ENCODE data around the gene C1orf116. TPM values are rescaled to one million over a fixed set of nuclear protein-coding genes. Genes with fewer than 3 reads are reported as not detected.

The C1orf116 gene
- polyA plus RNA-seq, 3 donors = 0.03 to 0.04 TPM; not detected in 1

- no peaks in the 10 kb centered on the region for H3K9me3 ChIP-seq (replicated peaks in 1 of 2; ENCODE audit: control insufficient read depth in 1 of 2, insufficient read depth in 1 of 2, low read length in 2 of 2)
- H3K27me3 ChIP-seq (ENCODE audit: control insufficient read depth in 2 of 2, insufficient read depth in 2 of 2, low read length in 2 of 2) = no peaks in the 10 kb centered on the region
- no peak for TF ChIP-seq CTCF (IDR thresholded peaks at IDR 0.05)
- H3K79me2 ChIP-seq (ENCODE audit: insufficient read depth, low read length) = no peaks in the 10 kb centered on the region
- H3K4me3 ChIP-seq (replicated peaks in 1 of 3; ENCODE audit: low read depth in 2 of 3, low read length in 3 of 3) = peak overlapping the region in 1 of 3 experiments; percentile 4
- Mint-ChIP-seq H3K36me3 (peaks cover 0 to 2% of the 10 kb centered on the region in 2 donors), H3K4me3 (peak overlapping the region in 1 of 2 donors; percentile 63), H3K9me3 (no peaks in the 10 kb centered on the region), H3K4me1 (peaks cover 53% of the 10 kb centered on the region), H3K27ac (peak overlapping the region in 5 of 7 donors; percentile 18 to 90 (median 65)), H3K27me3 (ENCODE audit: low read depth in 3 of 3) (peaks cover 9 to 24% (median 14%) of the 10 kb centered on the region in 3 donors)
- H4K20me1 ChIP-seq (ENCODE audit: insufficient read depth, low read length) = no peaks in the 10 kb centered on the region
- peaks cover 52 to 54% of the 10 kb centered on the region in 2 donors for H3K4me1 ChIP-seq (ENCODE audit: control insufficient read depth in 1 of 2, insufficient read depth in 2 of 2, low read length in 2 of 2)
- peak overlapping the region; percentile 38 for H3K4me2 ChIP-seq (replicated peaks; ENCODE audit: extremely low read depth, low read length, poor library complexity, severe bottlenecking)
- no peak overlapping the region for H2AFZ ChIP-seq (ENCODE audit: insufficient read depth, low read depth, low read length, poor library complexity, severe bottlenecking)
- H3K9ac ChIP-seq (ENCODE audit: insufficient read depth, low read length, poor library complexity, severe bottlenecking) = no peak overlapping the region
- intact Hi-C loops (cut with micrococcal nuclease) = loop anchor here in 1 of 2 donors (10.0 kb wide), 1 partner anchor 56 kb away; no protein-coding TSS in a partner anchor
- DNase-seq = peak; percentile 64 to 76 (median 74)
- H3K36me3 ChIP-seq (replicated peaks in 1 of 2; ENCODE audit: control insufficient read depth in 1 of 2, insufficient read depth in 2 of 2, low read length in 2 of 2) = no peaks in the 10 kb centered on the region
- WGBS (ENCODE audit: insufficient coverage) = no CpG with 5 or more reads among the region's 2 CpGs
- no peak overlapping the region for H3K27ac ChIP-seq (ENCODE audit: low read depth in 1 of 2, low read length in 2 of 2)
Observed at GRCh38 chr1:206971029-206971655, 61.4 kb downstream of the C1orf116 start.

- H4K20me1 ChIP-seq (ENCODE audit: insufficient read depth, low read length) = no peaks in the 10 kb centered on the region
- no peak within 1 kb of the TSS for H3K9ac ChIP-seq (ENCODE audit: insufficient read depth, low read length, poor library complexity, severe bottlenecking)
- peak within 1 kb of the TSS in 4 of 7 donors; percentile 21 to 90 (median 84) for H3K27ac Mint-ChIP-seq
- WGBS (ENCODE audit: insufficient coverage) = 17% methylated on average over 1 of the region's 2 CpGs
- no peaks in the 10 kb centered on the region for H3K9me3 ChIP-seq (replicated peaks in 1 of 2; ENCODE audit: control insufficient read depth in 1 of 2, insufficient read depth in 1 of 2, low read length in 2 of 2)
- no peak within 1 kb of the TSS for H3K27ac ChIP-seq (ENCODE audit: low read depth in 1 of 2, low read length in 2 of 2)
- peaks cover 0 to 2% of the 10 kb centered on the region in 2 donors for H3K36me3 Mint-ChIP-seq
- no peak within 1 kb of the TSS for H2AFZ ChIP-seq (ENCODE audit: insufficient read depth, low read depth, low read length, poor library complexity, severe bottlenecking)
- DNase-seq = peak in 2 of 3 donors; percentile 30 to 56
- intact Hi-C loops (cut with micrococcal nuclease) = loop anchor here in 1 of 2 donors (10.0 kb wide), 1 partner anchor 56 kb away; no protein-coding TSS in a partner anchor
- H3K9me3 Mint-ChIP-seq = no peaks in the 10 kb centered on the region
- H3K36me3 ChIP-seq (replicated peaks in 1 of 2; ENCODE audit: control insufficient read depth in 1 of 2, insufficient read depth in 2 of 2, low read length in 2 of 2) = no peaks in the 10 kb centered on the region
- H3K4me3 Mint-ChIP-seq = peak within 1 kb of the TSS in 1 of 2 donors; percentile 63
- peak within 1 kb of the TSS; percentile 38 for H3K4me2 ChIP-seq (replicated peaks; ENCODE audit: extremely low read depth, low read length, poor library complexity, severe bottlenecking)
- H3K27me3 Mint-ChIP-seq (ENCODE audit: low read depth in 3 of 3) = peaks cover 12 to 27% (median 15%) of the 10 kb centered on the region in 3 donors
- peak within 1 kb of the TSS in 1 of 3 experiments; percentile 59 for H3K4me3 ChIP-seq (replicated peaks in 1 of 3; ENCODE audit: low read depth in 2 of 3, low read length in 3 of 3)
- H3K4me1 ChIP-seq (ENCODE audit: control insufficient read depth in 1 of 2, insufficient read depth in 2 of 2, low read length in 2 of 2) = peaks cover 52 to 58% of the 10 kb centered on the region in 2 donors
- TF ChIP-seq CTCF (IDR thresholded peaks at IDR 0.05) = no peak
- H3K4me1 Mint-ChIP-seq = peaks cover 53% of the 10 kb centered on the region
- no peaks in the 10 kb centered on the region for H3K27me3 ChIP-seq (ENCODE audit: control insufficient read depth in 2 of 2, insufficient read depth in 2 of 2, low read length in 2 of 2)
- no peaks in the 10 kb centered on the region for H3K79me2 ChIP-seq (ENCODE audit: insufficient read depth, low read length)
Observed at GRCh38 chr1:206970446-206970845, 62.1 kb downstream of the C1orf116 start, which contains the start of gene FCAMR. FCAMR (minus strand) TSS chr1:206970460; CDS start chr1:206970125, 335 bp downstream.
